GM20431 (cell line): ENCODE measurements around the gene CYP2W1.

ENCODE experiments used
- in situ Hi-C: fragments of 300-500 bp; cut with MseI, MboI; formaldehyde crosslinking; loops from one replicate; pipeline ENCODE4 v1.15.0; 2020; ENCODE audit warnings: low sequenced_read_pairs; ENCODE audit not compliant: unreplicated experiment

Gene CYP2W1

GRCh38 chr7:1010226-1010625, 27.2 kb downstream of the CYP2W1 start:
- in situ Hi-C loops = no loop called here

GRCh38 chr7:1011297-1012003, 28.5 kb downstream of the CYP2W1 start:
- in situ Hi-C loops = no loop called here

GRCh38 chr7:1012004-1012715, 29.2 kb downstream of the CYP2W1 start:
- in situ Hi-C loops = no loop called here

GRCh38 chr7:1012716-1013095, 29.7 kb downstream of the CYP2W1 start:
- in situ Hi-C loops = no loop called here

GRCh38 chr7:1013581-1013980, 30.6 kb downstream of the CYP2W1 start:
- in situ Hi-C loops = no loop called here

GRCh38 chr7:1014681-1015080, 31.7 kb downstream of the CYP2W1 start:
- in situ Hi-C loops = no loop called here

GRCh38 chr7:1015196-1016121, 32.5 kb downstream of the CYP2W1 start:
- in situ Hi-C loops = no loop called here

GRCh38 chr7:1016577-1017531, 33.9 kb downstream of the CYP2W1 start:
- in situ Hi-C loops = no loop called here

GRCh38 chr7:1017586-1018333, 34.8 kb downstream of the CYP2W1 start:
- in situ Hi-C loops = no loop called here

GRCh38 chr7:1018334-1018695, 35.3 kb downstream of the CYP2W1 start:
- in situ Hi-C loops = no loop called here

- in situ Hi-C loops = no loop called here
Measured at GRCh38 chr7:1019255-1019785, 36.3 kb downstream of the CYP2W1 start.

- in situ Hi-C loops = no loop called here
Measured at GRCh38 chr7:1019789-1020610, 37.0 kb downstream of the CYP2W1 start.

GRCh38 chr7:1020849-1021251, 37.9 kb downstream of the CYP2W1 start:
- in situ Hi-C loops = no loop called here

- in situ Hi-C loops = no loop called here
Measured at GRCh38 chr7:1021366-1021765, 38.4 kb downstream of the CYP2W1 start.

GRCh38 chr7:1021931-1022330, 39.0 kb downstream of the CYP2W1 start:
- in situ Hi-C loops = no loop called here

GRCh38 chr7:1022356-1022755, 39.4 kb downstream of the CYP2W1 start:
- in situ Hi-C loops = no loop called here

GRCh38 chr7:1022801-1023465, 40.0 kb downstream of the CYP2W1 start:
- in situ Hi-C loops = no loop called here
